T-helper 17 cell (primary cell): ENCODE data around the gene SMAGP. TPM values are rescaled to one million over a fixed set of nuclear protein-coding genes. Genes with fewer than 3 reads are reported as not detected.
A peak's percentile ranks its signal among the peaks of the same experiment; 100 is the strongest.

Experiments used
- ATAC-seq: fragments of 150-1000 bp; cut with Tn5 transposase; 2 replicates; pipeline ENCODE4 v1.10.0; 2021; ENCODE audit warnings: mild to moderate bottlenecking, moderate library complexity
- DNase-seq, 3 donors: peaks; one replicate each; pipeline versions ENCODE4 v3.0.0 to v3.0.0-alpha.2; 2020 to 2021
- H3K9me3 ChIP-seq: one replicate; pipeline ENCODE4 v1.7.0; 2013; ENCODE audit warnings: low read length, mild to moderate bottlenecking; ENCODE audit not compliant: control insufficient read depth, poor library complexity, severe bottlenecking
- H3K27ac Mint-ChIP-seq: one replicate; pipeline ENCODE4 v1.8.0; 2022; ENCODE audit warnings: mild to moderate bottlenecking, moderate library complexity, mixed read lengths
- H3K27me3 Mint-ChIP-seq: one replicate; pipeline ENCODE4 v1.8.0; 2022; ENCODE audit warnings: mixed read lengths
- H3K36me3 Mint-ChIP-seq: one replicate; pipeline ENCODE4 v1.8.0; 2022; ENCODE audit warnings: low read depth, mixed read lengths
- H3K4me1 Mint-ChIP-seq: one replicate; pipeline ENCODE4 v1.8.0; 2022; ENCODE audit warnings: mild to moderate bottlenecking, mixed read lengths
- H3K4me3 Mint-ChIP-seq: one replicate; pipeline ENCODE4 v1.8.0; 2022; ENCODE audit warnings: mild to moderate bottlenecking, moderate library complexity, mixed read lengths
- total RNA-seq, 4 donors: library from RNA in 2 of 4; stranded (reverse) in 2 of 4; gene quantifications; one replicate each; pipeline ENCODE4 v1.2.3 and lab custom pipeline; 2022 to 2026

The SMAGP gene
- total RNA-seq, 2 donors from 2014 or later: 1.9 to 3.4 TPM

- H3K9me3 ChIP-seq: no peaks in the 10 kb centered on the region
- ATAC-seq (no peak), DNase-seq (no peak)
- Mint-ChIP-seq H3K4me3 (no peak overlapping the region), H3K36me3 (peaks cover 4% of the 10 kb centered on the region), H3K27ac (peak overlapping the region; percentile 90), H3K27me3 (no peaks in the 10 kb centered on the region), H3K4me1 (peaks cover 39% of the 10 kb centered on the region)
Observed at GRCh38 chr12:51247523-51248206, 22.6 kb downstream of the SMAGP start.

GRCh38 chr12:51246254-51246853 lies 23.9 kb downstream of the SMAGP start:
- no peaks in the 10 kb centered on the region for H3K27me3 Mint-ChIP-seq
- H3K4me3 Mint-ChIP-seq: peak overlapping the region; percentile 72
- peaks cover 7% of the 10 kb centered on the region for H3K36me3 Mint-ChIP-seq
- ATAC-seq (peak; percentile 68), DNase-seq (no peak)
- peak overlapping the region; percentile 90 for H3K27ac Mint-ChIP-seq
- H3K4me1 Mint-ChIP-seq: peaks cover 46% of the 10 kb centered on the region
- H3K9me3 ChIP-seq: no peaks in the 10 kb centered on the region

GRCh38 chr12:51245476-51246253 lies 24.6 kb downstream of the SMAGP start:
- peak overlapping the region; percentile 90 for H3K27ac Mint-ChIP-seq
- H3K4me1 Mint-ChIP-seq: peaks cover 47% of the 10 kb centered on the region
- H3K27me3 Mint-ChIP-seq: no peaks in the 10 kb centered on the region
- no peaks in the 10 kb centered on the region for H3K9me3 ChIP-seq
- DNase-seq: no peak
- ATAC-seq: no peak
- H3K36me3 Mint-ChIP-seq: peaks cover 7% of the 10 kb centered on the region
- H3K4me3 Mint-ChIP-seq: peak overlapping the region; percentile 60

- no peak overlapping the region for H3K4me3 Mint-ChIP-seq
- peak overlapping the region; percentile 90 for H3K27ac Mint-ChIP-seq
- H3K4me1 Mint-ChIP-seq: peaks cover 56% of the 10 kb centered on the region
- H3K9me3 ChIP-seq: no peaks in the 10 kb centered on the region
- H3K36me3 Mint-ChIP-seq: peaks cover 7% of the 10 kb centered on the region
- H3K27me3 Mint-ChIP-seq: no peaks in the 10 kb centered on the region
- DNase-seq: no peak
- ATAC-seq: no peak
Observed at GRCh38 chr12:51244269-51244668, 25.9 kb downstream of the SMAGP start.

- H3K27ac Mint-ChIP-seq: peak overlapping the region; percentile 87
- H3K27me3 Mint-ChIP-seq: no peaks in the 10 kb centered on the region
- H3K4me3 Mint-ChIP-seq: peak overlapping the region; percentile 64
- ATAC-seq (no peak), DNase-seq (no peak)
- H3K36me3 Mint-ChIP-seq: peaks cover 5% of the 10 kb centered on the region
- H3K9me3 ChIP-seq: no peaks in the 10 kb centered on the region
- H3K4me1 Mint-ChIP-seq: peaks cover 55% of the 10 kb centered on the region
Observed at GRCh38 chr12:51242876-51243275, 27.3 kb downstream of the SMAGP start.

- Mint-ChIP-seq H3K4me1 (peaks cover 50% of the 10 kb centered on the region), H3K27ac (peak overlapping the region; percentile 87), H3K27me3 (no peaks in the 10 kb centered on the region), H3K36me3 (peaks cover 5% of the 10 kb centered on the region), H3K4me3 (peak overlapping the region; percentile 68)
- DNase-seq (no peak), ATAC-seq (no peak)
- H3K9me3 ChIP-seq: no peaks in the 10 kb centered on the region
Observed at GRCh38 chr12:51242120-51242519, 28.1 kb downstream of the SMAGP start.

- H3K27me3 Mint-ChIP-seq: no peaks in the 10 kb centered on the region
- peaks cover 45% of the 10 kb centered on the region for H3K4me1 Mint-ChIP-seq
- H3K27ac Mint-ChIP-seq: peak overlapping the region; percentile 98
- no peak for ATAC-seq
- H3K36me3 Mint-ChIP-seq: peaks cover 5% of the 10 kb centered on the region
- H3K9me3 ChIP-seq: no peaks in the 10 kb centered on the region
- peak overlapping the region; percentile 96 for H3K4me3 Mint-ChIP-seq
- DNase-seq: no peak
Observed at GRCh38 chr12:51240971-51241370, 29.2 kb downstream of the SMAGP start.

GRCh38 chr12:51238510-51239334 lies 31.5 kb downstream of the SMAGP start, which contains the start of gene DAZAP2:
TSS of gene DAZAP2 (plus strand) at chr12:51238826. CDS start at chr12:51238908, 82 bp downstream.
- Mint-ChIP-seq H3K4me3 (peak within 1 kb of the TSS; percentile 96), H3K4me1 (peaks cover 39% of the 10 kb centered on the region), H3K27me3 (no peaks in the 10 kb centered on the region), H3K27ac (peak within 1 kb of the TSS; percentile 98), H3K36me3 (peaks cover 5% of the 10 kb centered on the region)
- H3K9me3 ChIP-seq: no peaks in the 10 kb centered on the region
- peak; percentile 90 for ATAC-seq
- peak; percentile 89 to 96 (median 96) for DNase-seq

- H3K27ac Mint-ChIP-seq: peak overlapping the region; percentile 98
- DNase-seq: no peak
- peaks cover 5% of the 10 kb centered on the region for H3K36me3 Mint-ChIP-seq
- ATAC-seq: peak; percentile 9
- peaks cover 37% of the 10 kb centered on the region for H3K4me1 Mint-ChIP-seq
- no peaks in the 10 kb centered on the region for H3K9me3 ChIP-seq
- peak overlapping the region; percentile 96 for H3K4me3 Mint-ChIP-seq
- no peaks in the 10 kb centered on the region for H3K27me3 Mint-ChIP-seq
Observed at GRCh38 chr12:51238037-51238509, 32.1 kb downstream of the SMAGP start.

- no peak overlapping the region for H3K4me3 Mint-ChIP-seq
- peaks cover 13% of the 10 kb centered on the region for H3K4me1 Mint-ChIP-seq
- no peaks in the 10 kb centered on the region for H3K27me3 Mint-ChIP-seq
- no peak overlapping the region for H3K27ac Mint-ChIP-seq
- H3K9me3 ChIP-seq: no peaks in the 10 kb centered on the region
- no peaks in the 10 kb centered on the region for H3K36me3 Mint-ChIP-seq
- ATAC-seq (no peak), DNase-seq (no peak)
Observed at GRCh38 chr12:51234530-51234929, 35.7 kb downstream of the SMAGP start.

GRCh38 chr12:51232642-51233041 lies 37.6 kb downstream of the SMAGP start:
- Mint-ChIP-seq H3K27ac (no peak overlapping the region), H3K4me1 (peaks cover 7% of the 10 kb centered on the region), H3K27me3 (no peaks in the 10 kb centered on the region), H3K36me3 (no peaks in the 10 kb centered on the region), H3K4me3 (no peak overlapping the region)
- ATAC-seq (no peak), DNase-seq (no peak)
- H3K9me3 ChIP-seq: no peaks in the 10 kb centered on the region

- no peak overlapping the region for H3K27ac Mint-ChIP-seq
- ATAC-seq (no peak), DNase-seq (no peak)
- H3K36me3 Mint-ChIP-seq: peaks cover 2% of the 10 kb centered on the region
- H3K4me1 Mint-ChIP-seq: peaks cover 7% of the 10 kb centered on the region
- H3K9me3 ChIP-seq: no peaks in the 10 kb centered on the region
- no peaks in the 10 kb centered on the region for H3K27me3 Mint-ChIP-seq
- no peak overlapping the region for H3K4me3 Mint-ChIP-seq
Observed at GRCh38 chr12:51229116-51229809, 41.0 kb downstream of the SMAGP start.
